H1 (cell line): ENCODE measurements around the gene KAT8. TPM values are rescaled to one million over a fixed set of nuclear protein-coding genes. Genes with fewer than 3 reads are reported as not detected.

ENCODE experiments used
- ASH2L ChIP-seq: fragments of 200-600, 300-600 bp; sonication (generic); IDR thresholded peaks from one replicate; pipeline ENCODE4 v1.7.1; 2017; ENCODE audit warnings: low read length
- ATF2 ChIP-seq: IDR thresholded peaks from 2 replicates; pipeline ENCODE4 v1.6.1; 2012; ENCODE audit warnings: low read length, inconsistent platforms
- CBX8 ChIP-seq: fragments of 300-800, 300-1000 bp; sonication (generic); IDR thresholded peaks from 2 replicates; pipeline ENCODE4 v1.7.1; 2016; ENCODE audit warnings: low read depth, low read length, borderline replicate concordance
- CEBPB ChIP-seq: IDR thresholded peaks from 2 replicates; pipeline ENCODE4 v1.6.1; 2012; ENCODE audit warnings: low read depth, low read length
- CHD1 ChIP-seq: IDR thresholded peaks from 2 replicates; pipeline ENCODE4 v1.6.1; 2012; ENCODE audit warnings: low read depth, low read length, improper control_type of control experiment
- CREB1 ChIP-seq: IDR thresholded peaks from 2 replicates; pipeline ENCODE4 v1.6.1; 2012; ENCODE audit warnings: inconsistent platforms
- EGR1 ChIP-seq: IDR thresholded peaks from 2 replicates; pipeline ENCODE4 v1.6.1; 2011; ENCODE audit warnings: low read depth, low read length, borderline replicate concordance
- GABPA ChIP-seq: IDR thresholded peaks from 2 replicates; pipeline ENCODE4 v1.6.1; 2011; ENCODE audit warnings: mild to moderate bottlenecking, low read length, moderate library complexity, borderline replicate concordance; ENCODE audit not compliant: insufficient read depth
- GTF2F1 ChIP-seq: IDR thresholded peaks from 2 replicates; pipeline ENCODE4 v1.6.1; 2012; ENCODE audit warnings: low read depth, low read length, improper control_type of control experiment, borderline replicate concordance
- HDAC2 ChIP-seq, 2 experiments: fragments of 300-600 bp in 1 of 2; sonication (generic) in 1 of 2; IDR thresholded peaks; 2 replicates each; pipeline ENCODE4 v1.6.1; 2011 to 2012; ENCODE audit warnings: low read depth in 2 of 2, low read length in 2 of 2, mild to moderate bottlenecking in 2 of 2, moderate library complexity in 2 of 2, borderline replicate concordance in 1 of 2, inconsistent platforms in 1 of 2
- KDM4A ChIP-seq: IDR thresholded peaks from one replicate; pipeline ENCODE4 v1.7.1; 2012; ENCODE audit warnings: low read depth, mild to moderate bottlenecking, moderate library complexity, low read length, inconsistent platforms; ENCODE audit not compliant: severe bottlenecking
- NRF1 ChIP-seq: IDR thresholded peaks from 2 replicates; pipeline ENCODE4 v1.6.1; 2011; ENCODE audit warnings: mild to moderate bottlenecking, low read depth, low read length, improper control_type of control experiment
- POLR2AphosphoS5 ChIP-seq: IDR thresholded peaks from 2 replicates; pipeline ENCODE4 v1.6.1; 2011; ENCODE audit warnings: low read depth, low read length
- POU5F1 ChIP-seq: IDR thresholded peaks from 2 replicates; pipeline ENCODE4 v1.6.1; 2011; ENCODE audit warnings: low read depth, mild to moderate bottlenecking, low read length, moderate library complexity
- SIRT6 ChIP-seq: IDR thresholded peaks from one replicate; pipeline ENCODE4 v1.7.1; 2012; ENCODE audit warnings: low read length, inconsistent platforms
- SIX5 ChIP-seq: IDR thresholded peaks from 2 replicates; pipeline ENCODE4 v1.6.1; 2011; ENCODE audit warnings: mild to moderate bottlenecking, low read depth, low read length
- SP4 ChIP-seq: IDR thresholded peaks from 2 replicates; pipeline ENCODE4 v1.6.1; 2012; ENCODE audit warnings: low read length, inconsistent platforms
- SRF ChIP-seq: IDR thresholded peaks from 2 replicates; pipeline ENCODE4 v1.6.1; 2011; ENCODE audit warnings: mild to moderate bottlenecking, low read depth, low read length, moderate library complexity
- SUZ12 ChIP-seq: fragments of 200-600 bp; sonication (generic); IDR thresholded peaks from 2 replicates; pipeline ENCODE4 v1.6.1; 2012; ENCODE audit warnings: mild to moderate bottlenecking, inconsistent platforms, low read length, moderate library complexity, mixed read lengths
- TAF1 ChIP-seq: IDR thresholded peaks from 2 replicates; pipeline ENCODE4 v1.6.1; 2011; ENCODE audit warnings: mild to moderate bottlenecking, low read depth, low read length
- TAF7 ChIP-seq: optimal IDR thresholded peaks from 2 replicates; pipeline ENCODE3; 2011; ENCODE audit warnings: low read depth, mild to moderate bottlenecking, inconsistent platforms, low read length, moderate library complexity, borderline replicate concordance
- YY1 ChIP-seq: IDR thresholded peaks from 2 replicates; pipeline ENCODE4 v1.6.1; 2011; ENCODE audit warnings: low read depth, mild to moderate bottlenecking, low read length
- ZNF274 ChIP-seq: IDR thresholded peaks from 2 replicates; pipeline ENCODE4 v1.7.0; 2012; ENCODE audit warnings: low read length, borderline replicate concordance; ENCODE audit errors: extremely low read depth
- polyA plus RNA-seq, 7 experiments: library from polyadenylated mRNA; depleted of rRNA in 3 of 7; stranded (reverse) in 5 of 7; unstranded in 2 of 7; fragments of >200 nt in 5 of 7; fragments of 200-250 nt in 2 of 7; gene quantifications; 1 replicate in 5 of 7; 2 replicates in 1 of 7; 4 replicates in 1 of 7; pipeline versions ENCODE4 v1.2.1 to v1.2.3, GENCODE V29; 2011 to 2013; ENCODE audit warnings: missing spikeins in 2 of 7, mixed read lengths in 2 of 7
- total RNA-seq: library from RNA; stranded (reverse); fragmentation: NEBNext Ultra II Directional; extraction: Animal tissue kit (Norgen Biotek cat#: 25700); gene quantifications from 2 replicates; pipeline ENCODE4 v1.2.1, GENCODE V29; 2021
- TF ChIP-seq, protein P1 (sequence below): IDR thresholded peaks from 2 replicates; pipeline ENCODE4 v1.6.1; 2012; ENCODE audit warnings: inconsistent platforms

KAT8 gene
- total and polyA plus RNA-seq, 2 of the 8 experiments (the other 6 are each of a cell fraction or from before 2014, with no cell fraction given) = 52.6 to 61.6 TPM

- TF ChIP-seq CHD1 (no peak), POU5F1 (no peak), TAF1 (peak; percentile 86), POLR2AphosphoS5 (peak; percentile 92), ZNF274 (no peak), SP4 (no peak), SRF (no peak), GTF2F1 (no peak), NRF1 (no peak), EGR1 (no peak), SIX5 (no peak; the same call in 1 of the 2 replicates), CREB1 (peak; percentile 94), ATF2 (no peak; the same call in 1 of the 2 replicates), CEBPB (no peak), HDAC2 (IDR thresholded peaks at IDR 0.05; ENCODE audit: borderline replicate concordance in 1 of 2, low read depth in 2 of 2, low read length in 2 of 2) (0 out of 4 replicates have a peak, but pooled peaks of 1 of the 2 experiments have one; percentile 36), ASH2L (peak; percentile 87), KDM4A (peak; percentile 43), GABPA (peak; percentile 93), YY1 (peak; percentile 92), TAF7 (peak; percentile 88), SIRT6 (no peak), SUZ12 (no peak), CBX8 (no peak)
- TF ChIP-seq, protein P1, sequence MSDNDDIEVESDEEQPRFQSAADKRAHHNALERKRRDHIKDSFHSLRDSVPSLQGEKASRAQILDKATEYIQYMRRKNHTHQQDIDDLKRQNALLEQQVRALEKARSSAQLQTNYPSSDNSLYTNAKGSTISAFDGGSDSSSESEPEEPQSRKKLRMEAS = 0 out of 2 replicates have a peak, but pooled peaks have one; percentile 23
These were observed at the start of gene KAT8 (continued) for GRCh38 chr16:31117384-31118222.
